Stimulated activated CD8-positive, alpha-beta memory T cell treated with anti-CD3 and anti-CD28 coated beads, Interleukin-2, amount 100 ng/mL, for 1 hour (primary cell): ENCODE results near the gene SPARC.
"Not testable (repeated sequence)": the region's sequence is repeated elsewhere in the genome, so short reads cannot be mapped to it uniquely, and the experiment has no call there.

Experiments
- DNase-seq, 2 donors: peaks; one replicate each; pipeline ENCODE4 v3.0.0-alpha.2; 2020; ENCODE audit warnings: low read depth in 2 of 2

The SPARC gene

DNA sequence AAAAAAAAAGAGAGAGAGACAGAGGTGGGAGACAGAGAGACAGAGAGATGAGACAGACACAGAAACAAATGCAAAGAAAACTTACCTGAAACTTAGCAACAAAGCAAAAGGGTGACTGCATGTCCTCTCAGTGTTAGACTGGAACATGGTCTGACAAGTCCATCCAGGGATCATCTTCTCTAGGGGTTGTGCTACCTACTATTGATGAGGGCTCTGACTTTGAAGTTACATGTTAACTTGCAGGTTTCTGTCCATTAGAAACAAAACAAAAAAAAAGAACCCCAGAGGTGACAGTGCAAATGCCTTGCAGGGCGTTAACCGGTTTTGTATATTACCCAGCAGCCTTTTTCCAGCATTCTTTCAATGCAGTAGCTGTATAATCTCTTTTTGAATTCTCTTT lies 13.6 kb upstream of the SPARC start:
- no peak for DNase-seq

DNA sequence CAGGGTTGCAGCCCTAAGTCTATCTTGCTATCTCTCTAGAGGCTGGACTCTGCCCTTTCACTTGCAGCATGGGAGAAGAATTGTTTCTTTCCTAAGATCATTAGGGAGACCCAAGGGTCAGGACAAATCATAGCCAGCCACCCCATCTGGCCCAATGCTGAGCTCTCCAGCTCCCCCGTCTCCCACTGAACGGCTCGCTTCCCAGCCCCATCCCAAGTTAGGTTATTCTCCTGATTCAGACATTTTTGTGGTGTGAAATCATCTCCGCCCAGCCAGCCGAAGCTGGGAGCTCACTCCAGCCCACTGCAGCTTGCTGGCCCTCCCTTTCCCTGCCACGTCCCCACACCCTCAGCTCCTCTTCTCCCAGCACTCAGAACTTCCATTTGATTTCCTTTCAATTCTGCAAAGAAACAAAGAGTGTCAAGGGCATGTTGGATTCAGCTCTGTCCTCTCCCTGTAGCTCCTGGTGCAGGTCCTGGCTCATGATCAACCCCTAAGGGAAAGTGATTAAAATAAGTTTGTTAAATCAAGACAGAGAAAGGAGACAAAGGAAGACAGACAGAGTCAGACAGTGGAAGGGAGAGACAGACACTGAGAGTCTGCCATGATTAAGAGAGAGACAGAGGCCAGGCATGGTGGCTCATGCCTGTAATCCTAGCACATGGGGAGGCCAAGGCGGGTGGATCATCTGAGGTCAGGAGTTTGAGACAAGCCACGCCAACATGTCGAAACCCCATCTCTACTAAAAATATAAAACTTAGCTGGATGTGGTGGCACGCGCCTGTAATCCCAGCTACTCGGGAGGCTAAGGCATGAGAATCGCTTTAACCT lies 12.6 kb upstream of the SPARC start:
- DNase-seq, result no peak

DNA sequence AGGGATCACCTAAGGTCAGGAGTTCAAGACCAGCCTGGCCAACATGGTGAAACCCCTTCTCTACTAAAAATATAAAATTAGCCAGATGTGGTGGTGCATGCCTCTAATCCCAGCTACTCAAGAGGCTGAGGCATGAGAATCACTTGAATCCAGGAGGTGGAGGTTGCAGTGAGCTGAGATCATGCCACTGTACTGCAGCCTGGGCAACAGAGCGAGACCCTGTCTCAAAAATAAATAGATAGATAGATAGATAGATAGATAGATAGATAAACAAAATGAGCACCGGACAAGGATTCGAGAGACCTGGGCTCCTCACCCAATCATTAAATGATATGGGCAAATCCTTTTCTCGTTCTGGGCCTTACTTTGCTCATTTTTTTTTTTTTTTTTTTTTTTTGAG lies 11.4 kb upstream of the SPARC start:
- not testable (repeated sequence) for DNase-seq

DNA sequence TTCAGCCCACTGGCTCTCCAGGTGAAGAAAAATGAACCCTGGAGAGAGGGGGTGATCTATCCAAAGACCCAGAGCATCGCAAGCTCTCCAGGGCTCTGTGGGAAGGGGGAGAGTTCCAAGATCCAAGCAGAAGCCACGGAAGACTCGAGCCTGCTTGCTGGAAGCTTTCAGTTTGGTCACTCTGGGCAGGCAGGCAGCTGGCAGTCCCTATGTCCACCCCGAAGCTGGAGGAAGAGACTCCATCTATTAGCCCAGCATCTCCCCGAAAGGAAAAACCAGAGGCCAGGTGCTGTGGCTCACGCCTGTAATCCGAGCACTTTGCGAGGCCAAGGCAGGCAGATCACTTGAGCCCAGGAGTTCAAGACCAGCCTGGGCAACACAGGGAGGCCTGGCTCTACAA lies 10.7 kb upstream of the SPARC start:
- no peak for DNase-seq

DNA sequence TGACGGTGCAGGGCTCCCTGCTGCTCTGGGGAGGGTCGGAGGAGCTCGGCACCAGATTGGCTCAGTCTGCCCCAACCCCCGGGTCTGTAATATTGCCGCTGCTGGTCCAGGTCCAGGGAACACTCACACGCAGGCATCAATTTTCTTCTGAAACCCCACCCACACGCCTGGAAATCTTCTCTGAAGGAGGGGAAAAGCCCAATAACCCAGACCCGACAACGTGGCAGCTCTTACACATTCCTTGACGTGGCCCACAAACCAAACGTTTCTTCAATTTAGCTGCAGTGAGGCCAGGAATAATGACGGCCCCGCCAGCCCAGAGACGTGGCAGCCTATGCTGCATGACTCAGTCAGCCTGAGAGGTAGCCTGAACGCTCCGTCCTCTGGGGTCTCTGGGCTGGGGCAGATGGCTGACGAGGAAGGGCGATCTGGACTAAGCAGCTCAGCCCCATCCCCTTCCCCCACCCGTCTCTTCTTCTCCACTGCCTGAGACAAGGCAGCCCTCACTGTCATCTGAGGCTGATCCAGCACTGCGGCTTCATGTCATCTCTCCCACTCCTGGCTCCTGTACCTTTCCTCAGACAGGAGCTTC lies 9.9 kb upstream of the SPARC start:
- DNase-seq, result no peak

DNA sequence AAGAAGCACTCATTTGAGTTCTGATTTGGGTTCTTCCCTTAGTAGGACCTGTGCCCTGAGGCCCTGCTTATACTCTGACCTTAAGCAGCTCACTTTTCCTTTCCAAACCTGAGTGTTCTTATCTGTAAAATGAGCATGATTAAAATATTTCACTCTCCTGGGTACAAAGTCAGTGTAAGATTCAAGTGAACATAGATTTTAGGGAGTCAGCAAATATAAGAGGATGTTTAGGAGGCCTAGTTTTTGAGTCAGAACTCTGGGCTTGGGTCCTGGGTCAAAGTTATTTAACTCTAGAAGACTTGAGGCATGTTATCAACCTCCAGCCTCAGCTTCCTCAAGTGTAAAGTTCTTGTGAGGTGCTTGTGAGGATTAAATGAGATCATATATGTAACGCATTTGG lies 8.7 kb upstream of the SPARC start:
- DNase-seq, result no peak

DNA sequence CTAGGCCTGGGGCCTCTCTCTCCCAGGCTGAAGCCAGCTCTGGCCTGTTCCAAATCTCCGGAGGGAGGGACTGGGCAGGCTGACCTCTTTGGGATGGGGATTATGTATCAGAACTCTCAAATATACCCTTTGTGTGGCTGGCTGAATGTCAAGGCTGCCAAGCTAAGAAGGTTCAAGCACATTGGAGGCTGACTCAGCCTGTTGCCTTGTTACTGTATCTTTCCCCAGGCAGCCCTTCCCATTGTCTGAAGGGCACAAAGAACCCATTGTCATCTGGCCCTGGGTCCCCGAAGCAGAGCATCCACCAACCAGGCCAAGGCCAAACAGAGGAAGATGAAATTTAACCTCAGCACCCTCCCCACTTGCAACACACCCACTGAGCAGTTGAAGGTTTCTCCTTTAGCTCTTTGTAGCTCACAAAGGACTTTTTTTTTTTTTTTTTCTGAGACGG lies 7.3 kb upstream of the SPARC start:
- DNase-seq, result no peak

DNA sequence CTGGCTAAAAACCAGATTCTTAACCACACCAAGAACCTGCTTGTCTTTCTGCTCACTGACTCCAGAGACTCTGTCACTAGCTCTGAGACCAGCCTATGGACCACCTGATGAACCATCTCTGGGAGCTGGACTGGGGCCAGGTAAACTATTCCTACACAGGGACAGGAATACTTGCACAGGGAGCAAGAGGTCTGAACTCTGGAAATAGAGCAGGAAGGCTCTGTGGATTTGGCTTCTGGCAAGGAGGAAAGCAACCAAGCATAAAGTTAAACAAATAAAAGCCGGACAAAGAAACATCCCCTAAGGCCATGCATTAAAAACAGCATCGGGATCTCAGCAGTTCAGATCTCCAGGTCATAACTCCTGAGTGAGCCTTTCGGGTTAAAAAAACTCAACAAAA lies 5.6 kb upstream of the SPARC start:
- DNase-seq, result no peak

DNA sequence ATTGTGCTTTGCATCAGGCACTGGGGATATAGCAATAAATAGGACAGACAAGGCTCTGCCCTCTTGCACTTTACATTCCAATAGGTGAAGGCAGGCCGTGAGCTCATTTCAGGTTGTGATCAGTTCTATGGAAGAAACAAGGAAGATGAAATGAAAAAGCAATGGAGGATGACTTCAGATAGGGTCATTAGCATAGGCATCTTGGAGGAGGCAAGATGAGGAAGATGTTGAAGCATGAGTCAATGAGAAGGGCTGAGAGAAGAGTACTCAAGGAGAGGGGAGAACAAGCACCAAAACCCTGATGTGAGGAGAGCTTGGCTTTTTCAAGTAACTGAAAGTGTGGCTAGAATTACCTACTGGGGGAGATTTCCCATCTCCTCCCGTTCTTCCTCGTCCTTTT lies 5.0 kb upstream of the SPARC start:
- no peak for DNase-seq

DNA sequence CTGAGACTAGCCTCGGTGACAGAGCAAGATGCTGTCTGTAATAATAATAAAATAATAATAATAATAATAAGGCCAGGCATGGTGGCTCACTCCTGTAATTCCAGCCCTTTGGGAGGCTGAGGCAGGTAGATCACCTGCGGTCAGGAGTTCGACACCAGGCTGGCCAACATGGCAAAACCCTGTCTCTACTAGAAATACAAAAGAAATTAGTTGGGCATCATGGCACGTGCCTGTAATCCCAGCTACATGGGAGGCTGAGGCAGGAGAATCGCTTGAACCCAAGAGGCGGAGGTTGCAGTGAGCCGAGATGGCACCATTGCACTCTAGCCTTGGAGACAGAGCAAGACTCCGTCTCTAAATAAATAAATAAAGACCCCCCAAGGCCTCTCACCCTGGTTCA lies 2.9 kb upstream of the SPARC start:
- not testable (repeated sequence) for DNase-seq

DNA sequence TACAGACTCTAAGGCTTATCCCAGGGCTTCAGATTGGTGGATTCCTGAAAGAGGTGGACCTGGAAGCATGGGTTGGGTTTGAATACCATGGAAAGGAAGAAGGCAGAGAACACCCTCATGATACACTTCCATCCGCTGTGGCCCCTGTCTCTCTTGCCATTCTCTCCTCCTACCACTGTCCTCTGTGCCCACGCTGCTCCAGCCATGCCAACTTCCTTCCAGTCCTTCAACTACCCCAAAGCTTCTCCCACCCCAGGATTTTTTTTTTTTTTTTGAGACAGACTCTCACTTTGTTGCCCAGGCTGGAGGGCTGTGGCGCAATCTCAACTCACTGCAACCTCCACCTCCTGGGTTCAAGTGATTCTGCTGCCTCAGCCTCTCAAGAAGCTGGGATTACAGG lies 1.7 kb upstream of the SPARC start:
- no peak for DNase-seq

DNA sequence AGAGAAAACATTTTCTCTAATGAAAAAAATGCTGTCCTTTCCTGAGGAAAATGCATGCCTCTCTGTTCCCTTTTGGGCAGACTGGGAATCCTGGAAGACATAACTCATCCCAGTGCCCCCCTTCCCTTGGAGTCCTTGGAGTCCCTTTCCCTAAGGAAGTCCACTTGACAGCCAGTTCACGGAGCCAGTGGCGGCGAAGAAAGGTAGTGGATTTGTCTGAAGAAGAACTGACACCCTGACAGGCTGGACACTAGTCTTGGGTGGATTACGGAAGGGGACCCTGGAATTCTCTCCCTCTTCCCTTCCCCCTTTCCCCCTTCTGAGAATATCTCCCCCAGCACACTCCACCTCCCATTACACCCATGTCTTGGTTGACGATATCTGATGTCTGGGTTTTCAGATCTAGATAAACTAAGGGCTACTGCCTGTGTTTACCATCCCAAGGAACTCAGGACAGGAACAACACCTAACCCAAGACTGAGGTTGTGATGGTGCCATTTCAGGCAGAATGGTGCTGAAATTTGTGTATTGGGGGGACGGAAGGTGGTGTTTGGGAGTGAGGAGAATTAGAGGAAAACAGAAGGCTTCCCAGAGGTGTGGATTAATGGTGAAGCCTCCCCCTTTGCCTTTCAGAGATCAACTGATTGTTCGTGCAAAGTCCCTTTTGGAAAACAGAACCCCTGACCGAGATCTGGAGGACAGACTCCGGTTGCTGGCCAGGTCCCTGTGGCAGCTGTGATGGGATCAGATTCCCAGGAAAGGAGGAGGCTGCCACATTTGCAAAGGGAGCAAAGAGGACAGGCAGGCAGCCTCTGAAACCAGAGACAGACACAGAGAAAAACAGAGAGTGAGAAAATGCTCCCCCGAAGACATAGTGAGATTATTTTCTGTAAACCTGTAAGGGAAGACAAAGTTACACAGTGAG lies 704 bp downstream of the SPARC start:
- no peak for DNase-seq

DNA sequence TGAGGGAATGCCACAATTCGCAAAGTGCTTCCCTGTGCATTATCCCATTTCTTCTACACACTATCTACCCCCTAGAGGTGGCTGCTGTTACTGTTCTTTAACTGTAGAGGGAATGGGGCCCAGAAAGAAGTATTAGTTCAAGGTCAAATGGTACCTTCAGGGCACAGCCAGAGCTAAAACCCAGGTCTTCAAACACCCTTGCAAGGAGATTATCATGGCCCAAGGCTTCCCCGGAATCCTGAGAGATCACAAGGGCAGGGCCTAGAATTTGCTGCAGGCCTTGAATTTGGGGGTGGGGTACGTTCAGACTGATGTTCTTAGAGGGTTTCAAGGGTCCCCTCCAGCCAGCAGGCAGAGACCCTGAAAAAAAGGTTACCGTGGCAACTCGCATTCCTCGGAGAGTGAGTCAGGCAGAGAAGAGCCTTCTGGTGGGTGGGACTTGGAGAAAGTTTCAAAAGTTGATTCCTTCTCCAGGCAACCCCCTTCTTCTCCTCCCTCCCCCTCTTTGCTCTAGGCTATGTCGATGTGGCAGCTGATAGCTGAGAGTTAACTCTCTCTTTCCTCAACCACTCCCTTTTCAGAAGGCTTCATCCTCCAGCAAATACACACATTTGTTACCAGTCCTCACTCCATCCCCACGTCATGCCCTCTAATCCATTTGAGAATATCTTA lies 1.9 kb downstream of the SPARC start:
- no peak for DNase-seq

DNA sequence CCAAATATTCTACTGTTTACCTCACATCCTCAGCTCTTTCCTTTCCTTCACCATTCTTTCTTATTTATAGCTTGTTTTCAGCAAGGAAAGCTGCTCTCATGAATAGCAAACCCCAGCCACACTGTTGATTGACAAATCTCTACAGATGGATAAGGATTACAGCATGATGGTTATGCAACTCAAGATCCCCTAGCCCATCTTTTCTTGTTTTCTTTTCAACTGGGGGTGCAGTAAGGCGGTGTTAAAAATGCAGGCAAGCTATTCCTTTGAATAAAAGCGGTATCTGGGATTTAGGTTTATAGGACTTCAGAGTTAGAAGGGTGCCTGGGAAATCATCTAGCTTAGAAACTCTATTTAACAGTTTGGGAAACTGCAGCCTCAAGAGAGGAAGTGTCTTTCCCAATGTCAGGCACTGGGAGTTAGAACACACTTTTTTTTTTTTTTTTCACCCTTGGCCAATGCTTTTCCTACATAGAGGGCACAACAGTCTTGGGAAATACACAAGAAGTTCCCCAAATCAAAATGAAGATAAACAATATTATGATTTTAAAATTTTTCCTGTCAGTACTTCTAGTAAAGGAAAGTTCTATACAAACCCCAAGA lies 2.6 kb downstream of the SPARC start:
- DNase-seq, result no peak

DNA sequence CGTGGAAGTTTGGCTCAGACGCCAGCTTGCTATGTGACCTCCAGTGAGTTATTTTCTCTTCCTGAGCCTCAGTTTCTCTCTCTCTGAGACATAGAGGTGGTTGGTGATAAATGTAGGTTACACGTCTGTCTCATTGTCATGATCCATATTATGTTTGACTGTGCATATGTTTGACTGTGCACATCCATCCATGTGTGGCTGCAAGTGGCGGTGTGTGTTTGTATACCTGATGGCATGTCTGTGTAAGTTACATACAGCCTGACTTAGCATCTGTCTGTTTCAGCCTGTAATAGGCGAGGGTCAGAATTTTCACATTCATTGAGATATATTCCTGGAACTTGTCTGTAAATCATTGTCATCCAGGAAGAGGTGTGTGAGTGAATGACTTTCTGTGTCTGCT lies 3.3 kb downstream of the SPARC start:
- no peak for DNase-seq

DNA sequence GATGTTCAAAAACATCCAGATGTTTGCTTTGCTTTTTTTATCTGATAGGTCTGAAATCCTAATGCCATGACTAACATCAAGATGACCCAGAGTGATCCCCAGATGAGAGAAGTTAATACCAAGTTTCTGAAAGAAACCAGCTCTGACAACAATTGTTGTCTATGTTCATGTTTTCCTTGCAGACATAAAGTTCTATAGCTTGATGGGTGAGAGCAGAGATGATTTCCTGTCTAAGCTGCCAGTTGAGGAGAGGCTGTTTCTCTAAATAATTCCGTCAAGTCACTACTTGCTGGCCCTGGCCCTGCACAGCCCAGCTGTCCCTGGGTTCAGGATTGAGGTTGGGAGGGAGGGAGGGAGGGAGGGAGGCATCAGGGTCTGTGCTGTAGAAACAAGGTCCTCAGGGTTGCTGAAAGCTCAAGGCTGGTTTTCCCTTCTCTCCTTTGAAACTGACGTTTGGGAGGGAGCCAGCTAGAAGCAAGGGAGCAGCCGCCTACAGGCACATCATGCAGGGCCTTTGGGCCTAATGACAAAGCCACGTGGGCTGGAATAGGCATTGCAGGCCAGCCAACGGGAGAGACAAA lies 3.9 kb downstream of the SPARC start:
- no peak for DNase-seq

DNA sequence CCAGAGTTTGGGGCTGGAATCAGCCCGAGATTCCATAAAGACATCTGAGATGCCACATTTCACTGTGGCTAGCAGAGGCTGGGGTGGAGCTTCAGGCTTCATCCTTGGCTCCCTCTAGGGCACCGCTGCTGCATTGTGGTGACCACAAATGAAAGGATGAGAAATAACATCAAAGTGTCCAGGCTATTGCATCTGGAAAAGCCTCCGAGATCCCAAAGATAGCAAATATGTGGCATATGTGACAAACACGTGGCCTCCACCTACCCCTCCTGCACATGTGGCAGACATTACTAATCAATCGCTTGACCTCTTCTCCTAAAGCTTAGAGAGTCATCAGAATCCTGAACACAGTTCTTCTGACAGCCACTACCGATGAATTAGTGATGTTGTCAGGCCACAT lies 4.5 kb downstream of the SPARC start:
- DNase-seq, result no peak

DNA sequence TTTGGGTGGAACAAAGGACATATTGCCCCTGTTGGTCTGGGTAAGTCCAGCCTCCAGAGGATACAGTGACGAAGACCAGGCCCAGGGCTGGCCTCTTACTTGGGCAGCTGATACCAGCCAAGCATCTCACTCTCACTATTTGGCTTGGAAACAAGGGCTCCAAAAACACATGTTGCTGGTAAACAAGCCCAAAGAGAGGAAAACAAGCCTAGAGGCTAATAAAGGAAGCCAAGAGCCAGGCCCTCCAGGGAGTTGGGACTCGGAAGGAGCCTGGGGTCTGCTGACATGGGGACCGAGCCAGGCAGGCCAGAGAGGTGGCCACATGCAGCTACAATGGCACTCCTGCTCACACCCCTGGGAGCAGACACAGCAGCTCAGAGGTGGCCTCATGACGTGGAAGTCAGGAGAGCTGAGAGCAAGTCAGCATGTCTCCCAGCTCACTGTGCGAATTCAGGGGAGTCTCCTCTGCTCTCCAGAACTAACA lies 5.7 kb downstream of the SPARC start:
- DNase-seq, result no peak

DNA sequence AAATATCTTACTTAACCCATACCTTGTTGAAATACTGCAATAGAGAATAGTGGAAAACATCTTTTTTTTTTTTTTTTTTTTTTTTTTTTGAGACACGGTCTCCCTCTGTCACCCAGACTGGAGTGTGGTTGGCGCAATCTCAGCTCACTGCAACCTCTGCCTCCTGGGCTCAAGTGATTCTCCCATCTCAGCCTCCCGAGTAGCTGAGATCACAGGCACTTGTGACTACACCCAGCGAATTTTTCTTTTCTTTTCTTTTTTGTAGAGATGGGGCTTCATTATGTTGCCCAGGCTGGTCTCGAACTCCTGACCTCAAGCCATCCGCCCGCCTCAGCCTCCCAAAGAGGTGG lies 6.6 kb downstream of the SPARC start:
- DNase-seq, result not testable (repeated sequence)

DNA sequence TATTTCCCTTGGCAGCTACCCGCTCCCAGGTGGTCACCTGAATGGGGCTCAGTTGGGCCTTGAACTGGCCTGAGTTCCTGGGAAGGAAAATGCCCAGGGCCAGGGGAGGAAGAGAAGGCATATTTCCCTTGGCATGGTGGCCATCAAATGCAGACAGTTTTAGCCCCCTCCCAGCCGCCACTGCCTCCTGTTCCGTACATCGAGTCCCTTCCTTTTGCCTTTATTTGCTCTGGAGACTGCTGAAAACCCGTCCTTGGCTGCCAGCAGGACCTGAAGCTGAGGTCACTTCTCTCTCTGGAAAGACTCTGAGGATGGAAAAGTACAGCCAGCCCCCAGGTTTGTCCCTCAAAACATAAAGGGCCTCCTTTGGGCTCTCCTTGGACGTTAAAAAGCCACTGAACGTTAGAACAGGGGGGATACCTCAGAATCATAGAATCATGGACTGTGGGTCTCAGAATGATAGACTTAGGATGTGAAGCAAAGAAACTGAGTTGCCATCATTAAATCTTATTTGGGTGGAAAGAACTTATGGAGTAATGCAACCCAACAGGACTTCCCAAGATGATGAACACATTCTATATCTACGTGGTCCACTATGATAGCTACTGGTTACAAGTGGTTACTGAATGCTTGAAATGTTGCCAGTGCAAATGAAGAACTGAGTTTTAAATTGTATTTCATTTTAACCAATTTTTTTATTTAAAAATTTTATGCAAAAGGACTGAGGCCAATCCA lies 7.1 kb downstream of the SPARC start:
- DNase-seq, result no peak
